ELF-1 (cell line): ENCODE data around the gene PAN2.
A peak's percentile ranks its signal among the peaks of the same experiment; 100 is the strongest.
"Not testable (repeated sequence)": the region's sequence is repeated elsewhere in the genome, so short reads cannot be mapped to it uniquely, and the experiment has no call there.

Experiments used
- DNase-seq: peaks from one replicate; pipeline ENCODE4 v3.0.0-alpha.2; 2016; ENCODE audit warnings: low read depth, low spot score

The PAN2 gene

DNA sequence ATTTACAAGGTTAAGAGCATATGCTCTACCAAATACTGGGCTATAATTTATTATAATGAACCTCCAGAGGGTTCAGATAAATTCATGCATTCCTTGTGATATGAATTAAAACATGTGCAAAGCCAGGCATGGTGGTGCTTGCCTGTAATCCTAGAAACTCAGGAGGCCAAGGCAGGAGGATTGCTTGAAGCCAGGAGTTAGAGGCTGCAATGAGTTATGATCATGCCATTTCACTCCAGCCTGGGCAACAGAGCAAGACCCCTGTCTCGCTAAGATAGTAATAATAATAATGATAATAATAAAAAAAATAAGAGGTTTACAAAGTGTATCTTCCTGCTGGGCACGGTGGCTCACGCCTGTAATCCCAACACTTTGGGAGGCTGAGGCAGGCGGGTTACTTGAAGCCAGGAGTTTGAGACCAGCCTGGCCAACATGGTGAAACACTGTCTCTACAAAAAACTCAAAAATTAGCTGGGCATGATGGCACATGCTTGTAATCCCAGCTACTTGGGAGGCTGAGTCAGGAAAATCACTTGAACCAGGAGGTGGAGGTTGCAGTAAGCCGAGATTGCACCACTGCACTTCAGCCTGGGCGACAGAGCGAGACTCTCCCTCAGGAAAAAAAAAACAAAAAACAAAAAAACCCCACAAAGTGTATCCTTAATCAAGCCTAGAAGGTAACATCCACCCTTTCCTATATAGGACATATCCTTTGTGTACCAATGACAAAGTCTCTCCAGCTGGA, 26.4 kb downstream of the PAN2 start:
- no peak for DNase-seq

DNA sequence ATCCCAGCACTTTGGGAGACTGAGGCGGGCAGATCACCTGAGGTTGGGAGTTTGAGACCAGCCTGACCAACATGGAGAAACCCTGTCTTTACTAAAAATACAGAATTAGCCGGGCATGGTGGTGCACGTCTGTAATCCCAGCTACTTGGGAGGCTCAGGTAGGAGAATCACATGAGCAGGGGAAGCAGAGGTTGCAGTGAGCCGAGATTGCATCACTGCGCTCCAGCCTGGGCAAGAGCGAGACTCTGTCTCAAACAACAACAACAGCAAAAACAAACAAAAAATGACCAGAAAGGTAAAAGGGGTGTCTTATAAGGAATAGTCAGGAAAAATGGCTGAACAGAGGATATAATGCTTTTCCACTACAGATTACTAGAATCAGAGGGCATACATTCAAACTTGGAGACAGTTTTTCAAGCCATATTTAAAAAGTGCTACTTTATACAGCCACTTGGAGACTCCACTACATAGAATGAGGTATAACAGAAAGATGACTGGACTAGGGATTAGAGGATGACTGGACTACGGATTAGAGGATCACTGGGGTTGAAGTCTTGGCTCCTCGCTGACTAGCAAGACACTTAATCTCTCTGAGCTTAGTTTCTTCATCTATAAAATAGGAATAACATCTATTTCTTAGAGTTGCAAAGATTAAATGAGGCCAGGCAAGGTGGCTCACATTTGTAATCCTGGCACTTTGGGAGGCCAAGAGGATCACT, 28.8 kb downstream of the PAN2 start:
- no peak for DNase-seq

DNA sequence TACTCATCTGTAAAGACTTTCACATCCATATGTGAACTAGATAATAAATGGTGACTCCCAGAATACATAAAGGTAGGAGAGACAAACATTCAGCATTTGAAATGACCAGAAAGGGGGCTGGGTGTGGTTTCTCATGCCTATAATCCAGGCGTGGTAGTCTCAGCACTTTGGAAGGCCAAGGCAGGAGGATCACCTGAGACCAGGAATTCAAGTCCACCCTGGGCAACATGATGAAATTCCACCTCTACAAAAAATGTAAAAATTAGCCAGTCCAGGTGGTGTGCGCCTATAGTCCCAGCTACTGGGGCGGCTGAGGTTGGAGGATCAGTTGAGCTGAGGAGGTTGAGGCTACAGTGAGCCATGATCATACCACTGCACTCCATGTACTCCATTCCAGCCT, 29.5 kb downstream of the PAN2 start:
- no peak for DNase-seq

DNA sequence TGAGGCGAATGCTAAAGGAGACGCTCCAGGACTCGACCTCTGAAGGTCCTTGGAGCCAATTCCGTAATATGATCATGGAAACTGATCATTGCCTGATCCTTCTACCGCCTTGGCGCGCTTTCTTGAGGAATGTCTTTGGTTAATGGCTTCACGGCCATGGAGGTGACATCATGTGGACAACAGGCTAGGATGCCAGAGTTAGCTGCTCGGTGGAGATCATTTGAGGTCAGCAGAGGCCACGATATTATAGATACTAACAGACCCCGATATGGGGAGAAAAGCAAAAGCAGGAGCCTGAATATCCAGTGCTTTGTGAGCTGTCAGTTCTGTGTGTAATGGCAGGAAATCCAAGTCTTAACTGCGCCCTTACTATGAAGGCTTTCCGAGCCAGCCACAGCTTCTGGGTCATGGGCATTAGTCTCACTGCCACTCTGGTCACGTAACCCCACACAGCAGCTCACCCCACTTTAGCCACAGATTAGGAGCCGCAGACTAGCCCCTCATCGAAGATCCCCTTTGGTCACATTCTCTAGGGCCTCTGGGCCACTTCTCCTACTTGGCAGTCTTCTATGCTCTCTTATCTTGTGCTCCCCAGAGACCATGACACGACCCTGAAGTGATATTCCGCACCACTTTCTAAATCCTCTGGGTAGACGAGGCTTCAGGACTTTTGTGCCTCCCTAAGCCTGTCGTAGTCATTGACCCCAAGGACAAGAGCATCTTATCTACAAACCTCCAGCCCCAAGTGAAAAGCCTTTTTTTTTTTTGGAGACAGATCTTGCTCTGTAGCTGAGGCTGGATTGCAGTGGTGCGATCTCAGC, 32.9 kb downstream of the PAN2 start:
- DNase-seq = no peak

DNA sequence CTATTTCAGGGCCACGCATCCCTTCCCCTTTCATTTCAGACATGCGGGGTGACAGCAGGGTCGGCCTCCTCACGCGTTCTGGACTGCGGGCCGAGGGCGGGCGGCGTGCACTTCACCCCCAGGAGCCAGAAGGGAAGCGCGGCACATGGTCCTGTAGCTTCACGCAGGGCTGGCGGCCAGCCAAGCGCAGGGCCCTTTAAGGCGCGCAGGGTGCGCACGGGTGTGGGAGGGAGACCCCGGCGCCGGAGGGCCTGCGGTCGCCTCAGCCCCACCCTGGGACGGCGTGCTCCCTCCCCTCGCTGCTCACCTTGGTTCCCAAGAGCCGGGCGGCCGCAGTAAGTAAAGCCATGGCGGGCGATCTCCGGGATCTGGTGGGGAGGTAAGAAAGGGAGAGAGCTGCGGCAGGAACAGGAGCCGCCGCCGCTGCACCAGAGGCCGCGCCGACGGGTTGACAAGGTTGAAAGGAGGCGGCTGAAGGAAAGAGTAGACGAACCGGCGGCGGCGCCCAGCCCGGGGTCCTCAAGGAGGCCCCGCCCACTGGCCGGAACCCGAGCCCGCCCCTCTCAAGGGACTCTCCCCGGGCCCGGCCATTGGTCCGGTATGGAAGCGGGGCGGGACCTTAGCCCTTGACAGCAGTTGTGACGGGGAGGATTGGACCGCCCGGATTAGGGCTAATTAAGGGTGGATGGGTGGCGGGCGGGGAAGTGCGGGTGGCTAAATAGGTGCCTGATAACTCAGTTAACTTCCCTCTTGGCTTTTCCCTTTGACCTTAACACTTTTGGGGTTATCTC, 33.8 kb downstream of the PAN2 start, which contains the start of gene CS:
CS (minus strand) TSS at position 478 of the 791 bp plus-strand sequence; CDS start at position 349, 129 bp downstream.
- DNase-seq = peak; percentile 98

DNA sequence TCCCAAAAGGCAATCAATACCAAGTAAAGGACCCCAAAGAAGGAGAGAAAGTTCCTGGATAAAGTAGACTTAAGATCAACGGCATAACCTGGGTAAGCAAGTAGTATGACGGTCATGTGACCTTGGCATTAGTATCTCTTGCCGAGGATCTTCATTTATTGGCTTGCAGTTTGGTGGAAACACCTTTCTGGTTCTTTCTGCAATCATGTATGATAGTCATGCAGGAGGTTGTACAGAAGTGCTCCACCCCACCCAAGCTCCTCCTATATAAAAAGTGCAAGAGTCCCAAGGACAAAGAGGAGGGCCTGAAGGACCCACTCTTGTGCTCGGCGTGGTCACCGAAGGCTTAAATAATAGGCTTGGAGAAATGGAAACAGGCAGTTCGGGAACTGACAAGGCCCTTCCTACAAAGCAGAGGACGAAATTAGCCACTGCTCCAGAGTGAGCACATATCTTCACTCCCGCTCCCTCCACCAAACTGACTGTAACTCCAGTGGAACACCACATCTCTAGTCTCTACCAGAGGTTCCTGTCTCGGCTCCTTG, 34.4 kb downstream of the PAN2 start:
- no peak for DNase-seq

DNA sequence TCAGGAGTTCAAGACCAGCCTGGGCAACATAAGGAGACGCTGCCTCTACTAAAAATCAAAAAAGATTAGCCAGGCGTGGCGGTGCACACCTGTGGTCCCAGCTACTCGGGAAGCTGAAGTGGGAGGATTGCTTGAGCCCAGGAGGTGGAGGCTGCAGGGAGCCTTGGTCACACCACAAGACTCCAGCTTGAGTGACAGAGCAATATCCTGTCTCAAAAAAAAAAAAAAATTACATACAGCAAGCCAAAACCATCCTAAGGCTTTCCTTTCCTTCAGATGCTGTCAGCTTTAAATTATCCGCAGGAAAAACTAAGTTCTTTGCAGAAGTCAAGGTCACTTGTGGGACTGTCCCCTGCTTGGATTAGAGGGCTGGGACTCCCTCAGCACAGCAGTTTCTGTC, 35.0 kb downstream of the PAN2 start:
- no peak for DNase-seq

DNA sequence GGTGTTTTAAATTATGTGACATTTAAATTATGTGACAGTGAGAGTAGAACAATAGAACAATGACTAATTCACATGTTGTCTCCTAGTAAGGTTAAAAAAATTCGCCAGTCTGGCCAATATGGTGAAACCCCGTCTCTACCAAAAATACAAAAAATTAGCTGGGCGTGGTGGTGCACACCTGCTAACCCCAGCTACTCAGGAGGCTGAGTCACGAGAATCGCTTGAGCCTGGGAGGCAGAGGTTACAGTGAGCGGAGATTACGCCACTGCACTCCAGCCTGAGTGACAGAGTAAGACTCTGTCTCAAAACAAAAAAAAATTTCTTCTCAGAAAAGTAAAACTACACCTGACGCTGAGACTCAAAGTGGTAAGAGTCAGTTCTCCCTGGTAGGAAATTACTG, 36.4 kb downstream of the PAN2 start:
- no peak for DNase-seq

DNA sequence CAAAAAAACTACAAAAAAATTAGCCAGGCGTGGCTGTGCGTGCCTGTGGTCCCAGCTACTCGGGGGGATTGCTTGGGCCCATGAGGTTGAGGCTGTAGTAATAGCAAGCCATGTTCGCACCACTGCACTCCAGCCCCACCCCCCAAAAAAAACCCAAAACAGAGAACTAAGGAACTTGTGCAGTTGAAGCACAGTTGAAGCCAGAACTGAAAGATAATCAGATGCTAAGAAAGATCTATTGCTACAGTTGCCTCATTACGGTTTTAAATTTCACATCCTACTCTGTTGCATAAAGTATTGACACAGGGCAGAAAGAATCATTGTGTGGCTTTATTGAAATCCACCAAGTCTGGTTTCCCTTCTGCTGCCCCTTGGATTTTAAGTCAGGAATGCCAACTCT, 37.5 kb downstream of the PAN2 start:
- DNase-seq = no peak

DNA sequence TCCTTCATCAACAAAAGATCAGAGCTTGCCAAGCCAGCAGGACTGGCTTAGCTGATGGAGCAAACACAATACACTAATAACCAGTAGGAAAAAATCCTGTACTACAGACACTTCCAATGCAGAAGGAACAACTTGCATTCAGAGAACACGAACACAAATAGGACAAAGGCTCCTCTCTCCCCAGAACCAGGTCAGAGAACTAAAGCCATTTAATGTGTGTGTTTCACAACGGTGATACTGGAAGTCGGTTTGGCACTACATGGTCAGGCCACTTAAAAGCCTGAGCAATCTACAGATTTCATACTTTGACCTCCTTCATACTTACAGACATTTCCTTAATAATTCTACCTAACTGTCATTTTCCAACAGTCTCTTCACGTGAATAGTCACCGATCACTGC, 40.0 kb downstream of the PAN2 start:
- DNase-seq = no peak

DNA sequence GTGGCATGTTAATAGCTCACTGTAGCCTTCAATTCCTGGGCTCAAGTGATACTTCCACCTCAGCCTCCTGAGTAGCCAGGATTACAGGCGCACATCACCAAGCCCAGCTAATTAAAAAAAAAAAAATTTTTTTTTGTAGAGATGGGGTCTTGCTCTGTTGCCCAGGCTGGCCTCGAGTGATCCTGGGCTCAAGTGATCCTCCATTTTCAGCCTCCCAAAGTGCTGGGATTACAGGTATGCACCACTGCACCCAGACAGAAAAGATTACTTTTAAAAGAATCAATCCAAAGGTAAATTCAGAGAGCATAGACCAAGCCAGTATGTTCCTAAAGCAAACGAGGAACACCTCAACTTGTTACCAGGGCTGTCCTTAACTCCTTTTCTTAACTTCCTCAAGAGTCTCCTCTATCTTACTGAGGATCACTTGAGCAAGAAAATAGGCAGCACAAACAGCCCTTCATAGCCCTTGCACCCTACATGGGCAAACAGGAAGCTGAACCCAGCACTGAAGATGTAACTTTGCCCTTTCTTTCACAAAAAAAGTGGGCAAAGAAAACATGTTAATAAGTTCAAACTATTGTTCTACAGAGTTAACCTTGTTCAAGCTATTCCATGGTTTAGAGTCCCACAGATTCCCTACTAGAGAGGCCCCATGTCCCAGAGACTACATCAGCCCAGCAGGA, 45.0 kb downstream of the PAN2 start:
- DNase-seq = no peak

DNA sequence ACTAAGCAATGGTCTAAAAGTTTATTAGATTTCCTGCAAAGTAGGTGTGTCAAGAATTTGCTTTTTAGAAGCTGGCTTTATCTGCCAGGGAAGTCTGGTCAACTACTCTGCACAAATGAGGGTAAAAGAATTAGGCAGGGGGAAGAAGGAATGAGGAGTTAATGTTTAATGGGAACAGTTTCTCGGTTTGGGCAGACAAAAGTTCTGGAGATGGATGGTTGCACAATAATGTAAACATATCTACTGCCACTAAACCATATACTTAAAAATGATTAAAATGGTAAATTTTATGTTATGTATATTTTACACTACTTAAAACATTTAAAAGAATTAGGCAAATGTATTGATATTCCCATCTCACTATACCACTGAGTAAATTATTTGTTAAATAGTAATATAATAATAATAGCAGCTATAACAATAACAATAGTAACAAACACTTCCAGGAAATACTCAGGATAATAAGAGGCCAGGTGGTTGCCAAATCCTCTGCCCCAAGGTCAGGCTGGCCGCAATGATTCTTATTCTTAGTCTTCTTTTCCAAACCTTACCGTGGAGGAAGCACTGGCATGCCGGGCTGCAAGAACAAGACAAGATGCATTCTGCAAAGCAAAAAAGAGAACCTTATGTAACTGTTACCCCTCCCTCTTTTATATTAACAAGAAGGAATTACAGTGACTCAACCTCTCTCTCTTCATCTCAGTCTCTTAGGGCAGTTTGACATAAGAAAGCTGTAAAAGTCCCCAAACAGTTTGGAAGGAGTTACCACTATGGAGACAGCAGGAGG, 47.6 kb downstream of the PAN2 start:
- no peak for DNase-seq

DNA sequence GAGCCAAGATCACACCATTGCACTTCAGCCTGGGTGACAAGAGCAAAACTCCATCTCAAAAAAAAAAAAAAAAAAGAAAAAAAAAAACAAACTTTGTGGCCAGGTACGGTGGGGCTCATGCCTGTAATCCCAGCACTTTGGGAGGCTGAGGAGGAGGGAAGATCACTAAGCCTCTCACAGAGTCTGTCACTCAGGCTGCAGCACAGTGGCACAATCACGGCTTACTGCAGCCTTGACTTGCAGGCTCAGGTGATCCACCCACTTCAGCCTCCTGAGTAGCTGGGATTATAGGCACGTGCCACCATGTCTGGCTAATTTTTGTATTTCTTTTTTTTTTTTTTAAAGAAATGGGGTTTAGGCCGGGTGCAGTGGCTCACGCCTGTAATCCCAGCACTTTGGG, 49.5 kb downstream of the PAN2 start:
- DNase-seq = not testable (repeated sequence)

DNA sequence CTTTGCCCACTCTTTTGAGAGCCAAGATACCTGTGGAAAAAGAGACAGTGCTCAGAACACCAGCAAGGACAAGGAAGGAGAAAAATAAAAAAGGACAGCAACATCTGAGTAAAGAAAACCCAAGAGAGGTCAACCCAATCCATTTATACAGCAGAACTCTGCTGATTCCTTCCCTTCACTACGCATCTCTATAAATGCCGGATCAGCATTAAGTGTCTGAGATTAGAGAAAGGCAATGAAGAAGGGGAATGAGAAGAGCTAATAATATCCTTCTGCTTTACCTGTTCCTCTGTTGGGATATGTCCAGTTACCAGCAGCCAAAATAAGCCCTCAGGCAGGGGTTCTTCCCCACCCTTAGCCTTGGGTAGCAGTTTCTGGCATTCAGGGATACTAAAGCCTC, 51.2 kb downstream of the PAN2 start:
- DNase-seq = no peak

DNA sequence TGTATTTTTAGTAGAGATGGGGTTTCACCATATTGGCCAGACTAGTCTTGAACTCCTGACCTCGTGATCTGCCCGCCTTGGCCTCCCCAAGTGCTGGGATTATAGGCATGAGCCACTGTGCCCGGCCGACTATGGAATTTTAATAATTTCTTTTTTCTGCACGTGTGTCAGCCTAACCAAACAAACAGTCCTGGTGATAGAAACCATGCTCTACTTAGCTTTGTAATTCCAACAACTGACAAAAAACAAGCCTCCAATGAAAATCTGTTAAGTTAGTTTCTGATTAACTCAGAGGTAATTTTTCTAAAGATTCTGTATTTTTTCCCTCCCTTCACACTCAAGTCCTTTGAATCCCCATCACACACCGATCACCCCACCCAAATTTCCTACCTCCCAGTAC, 51.8 kb downstream of the PAN2 start:
- no peak for DNase-seq

DNA sequence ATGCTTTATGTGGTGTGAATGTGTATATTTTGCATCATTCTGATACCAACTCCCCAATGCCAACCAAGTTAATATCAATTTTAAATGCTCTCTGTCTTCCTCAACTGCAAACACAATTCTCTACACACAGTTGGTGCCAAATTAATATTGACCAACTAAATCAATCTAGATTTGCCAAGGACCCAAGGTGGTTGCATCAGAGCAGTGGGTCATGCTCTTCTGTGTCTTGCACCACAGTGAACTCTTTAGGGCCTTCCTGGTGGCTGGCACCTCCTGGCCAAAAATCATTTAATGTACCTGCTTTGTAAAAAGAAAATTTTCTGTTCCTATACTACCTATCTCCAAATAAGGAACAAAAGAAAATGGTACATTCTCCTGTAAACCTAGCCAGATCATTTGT, 53.0 kb downstream of the PAN2 start:
- DNase-seq = no peak

DNA sequence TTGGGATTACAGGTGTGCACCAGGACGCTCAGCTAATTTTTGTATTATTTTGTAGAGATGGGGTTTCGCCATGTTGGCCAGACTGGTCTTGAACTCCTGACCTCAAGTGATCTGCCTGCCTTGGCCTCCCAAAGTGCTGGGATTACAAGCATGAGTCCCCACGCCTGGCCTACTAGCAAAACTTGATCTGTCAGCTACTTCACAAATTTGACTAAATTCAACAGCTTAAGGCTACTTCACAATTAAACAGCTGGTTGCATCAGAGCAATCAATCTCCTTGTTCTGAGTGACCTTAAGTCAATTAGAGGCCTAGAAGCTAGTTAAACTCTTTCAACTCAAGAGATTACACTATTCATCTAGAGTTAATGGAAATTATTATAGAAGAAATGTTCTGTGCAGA, 54.9 kb downstream of the PAN2 start:
- no peak for DNase-seq

DNA sequence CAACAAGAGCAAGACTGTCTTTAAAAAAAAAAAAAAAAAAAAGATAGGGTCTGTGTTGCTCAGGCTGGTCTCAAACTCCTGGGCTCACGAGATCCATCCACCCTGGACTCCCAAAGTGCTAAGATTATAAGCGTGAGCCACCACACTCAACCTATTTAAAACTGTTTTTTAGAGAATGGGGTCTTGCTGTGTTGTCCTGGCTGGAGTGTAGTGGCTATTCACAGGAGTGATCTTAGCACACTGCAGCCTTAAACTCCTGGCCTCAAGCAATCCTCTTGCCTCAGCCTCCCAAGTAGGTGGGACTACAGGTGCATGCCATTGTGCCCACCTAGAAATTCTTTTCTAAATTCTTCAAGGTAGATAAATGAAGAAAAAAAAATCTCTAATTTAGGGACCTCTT, 59.5 kb downstream of the PAN2 start:
- DNase-seq = no peak

DNA sequence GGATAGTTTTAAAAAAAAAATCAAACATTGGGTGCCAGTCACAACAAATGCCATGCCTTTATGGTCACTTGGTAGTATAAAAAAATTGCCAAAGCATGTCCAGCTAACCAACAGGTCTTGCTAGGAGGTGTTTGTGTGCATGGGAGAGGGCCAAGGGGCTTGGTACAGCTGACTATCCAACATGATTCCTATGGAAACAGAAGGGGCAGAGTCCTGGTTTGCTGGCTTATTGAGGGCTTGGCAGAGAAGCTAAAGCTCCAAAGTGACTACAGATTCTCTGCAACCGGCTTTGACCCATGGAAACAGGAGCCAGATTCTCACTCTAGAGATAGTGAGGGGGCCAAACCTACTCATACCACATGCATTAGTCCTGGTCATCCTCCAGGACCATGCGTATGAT, 61.3 kb downstream of the PAN2 start:
- DNase-seq = not testable (repeated sequence)

DNA sequence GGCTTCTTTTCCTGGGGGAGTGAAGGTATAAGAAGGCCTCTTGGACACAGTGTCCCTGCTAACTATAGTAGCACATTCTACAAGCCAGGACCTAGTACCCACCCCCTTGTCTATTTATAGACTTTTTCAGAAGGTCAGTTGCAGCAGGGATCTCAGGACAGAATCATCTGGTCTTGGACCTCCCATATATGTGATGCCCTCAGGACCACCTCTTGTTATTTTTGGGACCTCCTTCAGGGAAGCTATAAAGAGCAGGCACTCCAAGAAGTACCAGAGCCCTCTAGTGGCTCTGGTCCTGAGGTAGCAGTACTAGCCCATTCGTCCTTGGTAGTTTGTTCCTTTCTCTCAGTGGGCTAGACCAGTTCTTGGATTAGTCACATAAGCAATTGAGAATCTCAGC, 62.8 kb downstream of the PAN2 start:
- peak; percentile 36 for DNase-seq
